Stimulated activated CD8-positive, alpha-beta memory T cell treated with anti-CD3 and anti-CD28 coated beads, Interleukin-15, amount 100 ng/mL, for 24 hours (primary cell): ENCODE measurements around the gene UBE2I.

ENCODE experiments used
- DNase-seq: peaks from one replicate; pipeline ENCODE4 v3.0.0-alpha.2; 2020; ENCODE audit warnings: low read depth

Gene UBE2I

DNA sequence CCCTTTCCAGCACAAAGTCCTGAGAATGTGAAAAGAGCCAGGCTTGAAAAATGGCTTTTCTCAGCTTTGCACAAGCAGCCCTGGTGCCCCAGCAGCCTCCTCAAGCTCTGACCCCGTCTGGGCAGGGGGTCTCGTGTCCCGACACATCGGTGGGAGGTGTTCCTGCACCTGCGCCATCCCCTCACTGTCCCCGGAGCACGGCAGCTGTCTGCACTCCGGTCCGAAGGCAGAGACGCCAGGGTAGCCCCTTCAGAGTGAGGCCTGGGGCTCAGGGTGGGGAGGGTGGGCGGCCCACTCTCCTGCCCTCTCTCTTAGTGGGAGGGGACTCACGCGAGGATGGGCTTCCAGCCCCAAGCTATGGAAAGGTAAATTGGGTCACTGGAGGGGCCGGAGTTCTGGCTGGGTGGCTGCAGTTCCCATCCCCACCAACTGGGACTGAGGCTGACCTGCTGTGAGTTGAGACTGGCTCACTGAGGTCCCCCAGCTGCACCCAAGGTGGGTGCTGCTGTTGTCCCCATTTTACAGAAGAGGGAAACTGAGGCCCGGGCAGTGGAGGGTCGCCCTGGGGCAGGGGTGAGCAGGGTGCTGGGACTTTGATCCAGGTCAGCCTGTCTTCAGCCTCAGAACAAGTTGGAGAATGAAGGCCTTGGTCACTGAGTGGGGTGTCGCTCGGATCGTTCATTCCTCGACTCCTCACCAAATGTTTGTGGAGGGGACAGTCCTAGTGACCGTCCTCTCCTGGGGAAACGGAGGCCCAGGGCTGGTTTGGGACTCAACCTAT lies 21.7 kb downstream of the UBE2I start:
- DNase-seq = no peak

DNA sequence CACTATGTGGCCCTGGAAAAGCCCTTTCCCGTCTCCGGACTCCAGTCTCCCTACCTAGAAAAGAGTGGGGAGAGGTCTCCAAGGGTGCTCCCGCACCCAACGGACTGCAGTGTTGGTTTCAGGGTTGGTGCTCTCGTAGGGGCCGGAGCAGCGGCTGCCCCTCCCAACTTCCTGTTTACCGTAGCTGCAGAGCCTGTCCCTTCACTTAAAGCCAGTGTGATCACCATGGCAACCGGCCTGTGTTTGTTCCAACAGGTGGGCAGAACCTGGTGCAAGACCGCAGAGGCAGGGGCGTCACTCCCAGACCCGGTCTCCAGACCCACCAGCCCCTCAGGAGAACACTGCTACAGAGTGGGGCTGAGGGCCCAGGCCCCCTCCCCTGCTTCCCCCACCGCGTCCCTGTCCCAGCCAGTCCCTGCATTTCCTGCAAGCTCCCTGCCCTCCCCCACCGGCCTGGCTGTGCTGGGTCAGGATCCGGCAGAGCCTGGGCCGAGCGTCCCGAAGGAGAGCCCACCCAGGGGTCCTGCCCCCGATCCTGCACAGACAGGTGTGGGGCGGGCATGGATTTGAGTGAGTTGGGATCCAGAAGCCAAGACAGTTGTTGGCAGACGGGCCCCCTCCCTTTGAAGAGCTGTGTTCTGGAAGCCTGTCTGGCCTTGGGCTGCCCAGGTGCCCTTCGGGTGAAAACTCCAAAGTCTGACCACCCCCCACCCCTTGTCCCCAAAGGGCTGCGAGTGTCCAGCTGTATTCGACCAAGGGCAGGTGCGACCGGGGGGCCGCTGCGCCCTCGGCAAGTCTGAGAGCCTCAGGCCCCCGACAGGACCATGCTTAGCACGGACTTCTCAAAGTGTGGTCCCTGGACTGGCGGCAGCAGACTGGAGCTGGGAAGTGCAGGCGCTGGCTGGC lies 22.5 kb downstream of the UBE2I start:
- no peak for DNase-seq

DNA sequence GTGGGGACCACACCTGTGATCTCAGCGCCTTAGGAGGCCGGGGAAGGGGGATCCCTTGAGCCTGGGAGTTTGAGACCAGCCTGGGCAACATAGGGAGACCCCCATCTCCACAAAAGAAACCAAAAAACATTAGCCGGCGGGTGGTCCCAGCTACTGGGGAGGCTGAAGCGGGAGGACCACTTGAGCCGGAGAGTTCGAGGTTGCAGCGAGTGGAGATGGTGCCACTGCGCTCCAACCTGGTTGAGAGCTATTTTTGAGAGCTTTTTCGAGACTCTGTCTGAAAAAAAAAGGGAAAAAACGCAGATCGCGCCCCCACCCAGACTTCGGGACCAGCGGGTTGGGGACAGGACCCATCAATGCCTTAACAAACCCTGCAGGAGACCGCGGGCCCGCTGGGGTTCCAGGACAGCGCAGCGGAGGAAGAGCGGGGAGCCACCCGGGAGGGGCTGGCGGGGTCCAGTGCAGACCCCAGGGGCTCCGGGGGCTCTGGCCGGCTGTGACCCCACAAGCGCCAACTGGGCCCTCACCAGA lies 23.2 kb downstream of the UBE2I start:
- no peak for DNase-seq

DNA sequence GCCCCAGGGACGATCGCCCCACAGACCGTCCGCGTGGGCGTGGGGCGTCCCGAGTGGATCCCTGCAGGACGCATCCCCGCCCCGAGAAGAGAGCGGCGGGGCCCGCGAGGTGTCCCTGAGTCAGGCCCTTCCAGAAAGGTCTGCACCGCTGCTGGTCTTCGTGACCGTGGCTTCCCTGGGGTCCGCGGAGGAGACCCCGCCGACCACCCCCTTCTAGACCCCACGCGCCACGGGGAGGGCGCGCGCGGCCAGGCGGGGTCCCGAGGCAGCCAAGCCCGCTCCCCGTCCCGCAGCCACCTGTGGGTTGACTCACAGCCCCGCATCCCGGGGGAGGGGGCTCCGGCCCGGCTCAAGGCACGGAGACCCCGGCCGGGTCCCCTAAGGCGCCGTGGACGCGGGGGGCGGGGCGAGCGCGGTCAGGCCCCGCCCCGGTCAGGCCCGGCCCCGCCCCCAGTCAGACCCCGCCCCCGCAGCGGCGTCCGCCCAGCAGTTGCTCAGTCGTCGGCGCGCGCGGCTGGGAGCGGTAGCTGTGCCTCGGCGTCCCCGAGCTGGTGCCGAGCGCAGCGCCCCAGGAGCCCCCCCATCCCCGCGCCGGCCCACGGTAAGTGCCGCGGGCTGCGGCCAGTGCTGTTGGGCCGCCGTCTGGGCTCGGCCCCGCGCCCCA lies 23.8 kb downstream of the UBE2I start, which contains the start of gene BAIAP3:
TSS of gene BAIAP3 (plus strand) at position 497 of the 664 bp plus-strand sequence. CDS start 4,905 bp downstream, outside the sequence.
- no peak for DNase-seq

DNA sequence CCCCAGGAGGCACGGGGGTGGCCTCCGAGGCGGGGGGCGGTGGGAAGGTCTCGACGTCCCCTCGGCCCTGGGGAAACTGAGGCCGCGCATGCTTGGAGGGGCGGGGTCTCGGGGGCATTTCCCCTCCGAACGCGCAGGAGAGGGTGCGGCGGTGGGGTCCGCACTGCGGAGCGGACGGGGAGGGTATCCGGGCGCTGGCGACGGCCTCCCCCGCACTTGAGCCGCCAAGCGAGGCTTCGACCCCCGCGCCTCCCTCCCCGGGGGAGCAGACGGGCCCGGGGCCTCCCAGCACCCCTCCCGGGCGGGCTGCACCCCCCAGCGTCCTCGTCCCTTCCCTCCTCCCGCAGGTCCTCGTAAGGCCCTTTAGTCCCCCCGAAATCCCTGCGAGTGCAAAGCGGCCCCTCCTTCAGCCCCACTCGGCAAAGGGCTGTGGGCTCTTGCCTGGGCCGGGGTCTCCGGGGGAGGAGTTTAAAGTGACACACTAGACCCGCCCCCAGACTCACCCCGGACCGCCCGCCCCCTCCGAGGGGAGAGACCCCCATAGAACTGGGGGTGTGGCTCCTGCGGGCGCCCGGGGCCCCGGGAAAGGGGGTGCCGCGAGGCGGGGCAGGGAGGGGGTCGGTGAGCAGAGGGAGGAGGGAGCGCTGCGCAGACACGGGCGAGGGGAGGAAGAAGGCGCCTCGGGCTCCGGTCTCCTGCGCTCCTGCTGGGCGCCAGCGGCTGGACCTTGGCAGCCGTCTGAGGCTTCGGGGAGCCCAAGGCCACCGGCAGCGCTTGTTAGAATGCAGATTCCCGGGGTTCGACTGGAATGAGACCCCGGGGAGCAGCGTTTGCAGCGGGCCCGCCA lies 24.6 kb downstream of the UBE2I start:
- no peak for DNase-seq

DNA sequence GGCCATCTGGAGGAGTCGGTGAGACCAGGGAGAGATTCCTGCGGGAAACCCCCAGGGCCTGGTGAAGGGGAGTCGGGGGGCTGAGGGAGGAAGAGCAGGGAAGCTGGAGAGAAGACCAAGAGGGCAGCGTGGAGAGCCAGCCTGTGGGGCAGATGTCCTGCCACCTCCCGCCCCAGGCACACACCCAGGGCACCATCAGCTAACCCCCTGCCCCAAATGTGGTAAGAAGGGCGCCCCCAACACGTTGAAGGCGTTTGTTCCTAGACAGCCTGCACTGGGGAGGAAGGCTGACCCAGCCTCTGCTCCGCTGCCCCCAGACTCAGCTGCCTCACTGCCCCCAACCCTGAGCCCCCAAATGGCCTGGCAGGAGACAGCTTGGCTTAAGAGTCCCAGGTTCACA lies 25.3 kb downstream of the UBE2I start:
- no peak for DNase-seq

DNA sequence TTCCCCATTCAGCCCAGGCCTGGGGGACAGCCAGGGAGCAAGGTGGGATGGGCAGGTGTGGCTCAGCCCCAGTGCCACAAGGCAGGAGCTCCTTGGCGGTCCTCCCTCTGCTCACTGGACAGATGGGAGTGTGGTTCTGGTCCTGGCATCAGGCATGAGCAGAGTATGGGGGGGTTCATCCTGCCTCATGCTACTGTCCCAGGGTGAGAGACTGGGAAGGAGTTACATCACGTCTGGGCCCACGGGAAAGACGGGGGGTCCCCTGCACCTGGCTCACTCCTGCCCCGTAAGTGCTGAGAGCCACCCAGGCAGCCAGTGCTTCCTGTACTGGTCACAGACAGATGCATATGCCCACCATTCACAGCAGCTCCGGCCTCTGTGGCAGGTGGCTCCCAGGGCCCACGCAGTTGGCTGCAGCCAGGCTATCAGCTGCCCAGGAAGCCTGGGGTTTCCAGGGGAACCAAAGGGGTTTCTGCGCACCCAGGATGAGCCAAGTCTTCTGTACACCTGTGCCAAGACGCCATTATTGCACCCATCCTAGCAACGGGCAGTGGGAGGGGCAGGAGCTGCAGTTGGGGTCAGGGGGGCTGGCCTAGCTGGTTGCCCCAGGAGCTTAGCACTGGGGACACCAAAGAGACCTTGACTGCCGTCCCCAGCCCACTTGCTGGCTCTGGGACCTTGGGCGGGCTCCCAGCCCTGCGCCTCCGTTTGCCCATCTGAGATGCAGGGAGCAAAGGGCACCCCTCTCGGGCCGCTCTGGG lies 26.0 kb downstream of the UBE2I start:
- no peak for DNase-seq

DNA sequence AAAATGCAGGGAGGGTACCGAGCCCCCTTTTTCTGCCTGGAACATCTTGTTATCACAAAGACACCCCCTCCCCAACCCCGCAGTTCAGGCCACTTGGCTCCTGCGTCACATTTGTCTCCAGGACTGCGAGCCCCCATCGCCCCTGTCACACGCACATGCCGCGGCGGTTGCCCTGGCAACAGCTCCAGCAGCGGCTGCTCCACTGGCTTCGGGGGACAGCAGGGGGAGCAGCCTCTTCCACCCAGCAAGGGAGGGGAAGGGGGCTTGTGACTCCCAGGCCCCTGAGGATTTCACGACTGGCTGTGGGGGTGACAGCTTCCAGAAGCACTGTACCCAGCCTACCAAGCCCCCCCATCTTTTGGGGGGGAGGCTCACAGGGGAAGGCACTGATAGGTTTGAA lies 26.6 kb downstream of the UBE2I start:
- DNase-seq = no peak

DNA sequence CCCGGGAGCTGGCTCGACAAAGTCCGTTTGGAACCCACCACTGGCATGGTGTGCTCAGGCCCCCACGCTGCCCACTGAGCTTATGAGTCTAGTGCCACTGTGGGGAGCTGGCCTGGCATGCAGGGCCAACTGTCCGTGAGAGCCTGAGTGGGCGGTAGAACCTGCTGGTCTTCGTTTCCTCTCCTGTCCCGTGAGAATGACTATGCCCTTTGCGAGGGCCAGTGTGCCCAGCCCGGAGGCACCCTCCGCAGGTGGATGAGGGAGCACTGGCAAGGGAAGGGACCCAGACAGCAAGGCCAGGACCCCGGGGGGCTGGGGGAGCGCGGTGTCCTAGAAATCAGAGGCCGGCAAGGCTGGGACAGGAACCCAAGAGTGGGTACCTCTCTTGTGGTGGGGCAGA lies 27.2 kb downstream of the UBE2I start:
- no peak for DNase-seq

DNA sequence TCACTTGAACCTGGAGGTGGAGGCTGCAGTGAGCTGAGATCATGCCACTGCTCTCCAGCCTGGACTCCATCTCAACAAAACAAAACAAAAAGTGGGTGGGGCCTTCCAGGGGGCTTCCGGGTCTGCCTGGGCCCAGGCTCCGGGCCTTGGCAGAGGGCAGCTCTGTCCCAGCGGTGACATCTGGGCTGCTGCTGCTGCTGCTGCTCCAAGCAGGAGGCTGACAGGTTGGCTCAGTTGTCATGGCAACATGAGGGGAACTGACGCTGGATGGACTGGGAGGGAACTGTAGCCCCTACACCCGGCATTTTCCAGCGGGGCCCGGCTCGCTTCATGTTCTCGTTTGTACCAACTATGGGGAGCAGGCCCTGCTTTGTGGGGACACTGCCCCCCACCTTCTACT lies 28.1 kb downstream of the UBE2I start:
- DNase-seq = no peak

DNA sequence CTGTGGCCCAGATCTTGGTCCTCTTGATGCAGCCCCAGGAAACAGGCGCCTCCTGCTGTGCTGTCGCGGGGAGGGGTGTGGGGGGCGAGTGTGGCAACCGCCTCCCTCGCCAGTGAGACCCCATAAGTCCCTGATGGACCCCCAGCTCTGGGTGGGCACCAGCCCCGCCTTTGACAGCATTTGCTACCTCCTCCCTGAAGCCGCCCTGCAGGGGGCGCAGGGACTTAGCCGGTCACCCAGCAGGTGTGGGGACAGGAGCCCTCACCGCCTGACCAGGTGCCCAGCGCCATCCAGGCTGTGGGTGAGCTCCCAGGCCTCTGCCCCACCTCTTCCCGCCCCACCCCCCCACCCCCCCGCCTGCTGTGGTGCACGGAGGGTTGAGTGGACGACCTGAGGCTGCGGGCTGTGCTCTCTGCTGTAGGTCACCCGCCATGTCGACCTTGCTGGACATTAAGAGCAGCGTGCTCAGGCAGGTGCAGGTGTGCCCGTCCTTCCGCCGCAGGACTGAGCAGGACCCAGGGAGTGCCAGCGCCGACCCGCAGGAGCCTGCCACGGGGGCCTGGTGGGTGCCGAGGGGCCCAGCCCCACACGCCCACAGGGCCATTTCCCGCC lies 28.8 kb downstream of the UBE2I start:
- DNase-seq = no peak

DNA sequence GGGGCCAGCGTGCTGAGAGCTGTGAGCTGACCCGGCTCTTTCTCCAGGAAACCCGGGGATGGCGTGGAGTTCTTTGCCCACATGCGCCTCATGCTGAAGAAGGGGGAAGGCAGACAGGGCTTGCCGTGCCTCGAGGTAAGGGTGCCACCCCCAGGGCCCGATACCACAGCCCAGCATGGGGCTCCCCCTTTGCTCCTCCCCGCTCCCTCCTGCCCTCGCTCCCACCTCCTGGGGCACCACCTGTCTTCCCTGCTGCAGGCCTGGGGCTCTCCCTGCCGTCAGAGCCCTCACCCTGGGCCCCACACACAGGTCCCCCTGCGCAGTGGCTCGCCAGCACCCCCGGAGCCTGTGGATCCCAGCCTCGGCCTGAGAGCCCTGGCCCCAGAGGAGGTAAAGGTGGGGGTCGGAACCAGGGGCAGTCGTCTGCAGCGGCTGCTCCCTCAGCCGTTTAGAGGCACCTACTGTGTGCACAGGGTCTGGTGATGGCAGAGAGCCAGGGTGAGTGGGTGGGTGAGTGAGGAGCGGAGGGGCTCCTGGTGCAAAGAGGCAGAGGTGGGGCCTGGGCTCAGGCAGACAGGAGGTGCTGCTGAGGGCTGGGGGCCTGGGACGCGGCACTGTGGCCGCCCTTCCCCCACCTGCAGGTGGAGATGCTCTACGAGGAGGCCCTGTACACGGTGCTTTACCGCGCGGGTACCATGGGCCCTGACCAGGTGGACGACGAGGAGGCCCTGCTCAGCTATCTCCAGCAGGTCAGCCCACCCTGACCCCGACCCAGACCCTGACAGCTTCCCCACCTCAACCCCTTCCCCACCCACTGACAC lies 29.6 kb downstream of the UBE2I start:
- DNase-seq = no peak

DNA sequence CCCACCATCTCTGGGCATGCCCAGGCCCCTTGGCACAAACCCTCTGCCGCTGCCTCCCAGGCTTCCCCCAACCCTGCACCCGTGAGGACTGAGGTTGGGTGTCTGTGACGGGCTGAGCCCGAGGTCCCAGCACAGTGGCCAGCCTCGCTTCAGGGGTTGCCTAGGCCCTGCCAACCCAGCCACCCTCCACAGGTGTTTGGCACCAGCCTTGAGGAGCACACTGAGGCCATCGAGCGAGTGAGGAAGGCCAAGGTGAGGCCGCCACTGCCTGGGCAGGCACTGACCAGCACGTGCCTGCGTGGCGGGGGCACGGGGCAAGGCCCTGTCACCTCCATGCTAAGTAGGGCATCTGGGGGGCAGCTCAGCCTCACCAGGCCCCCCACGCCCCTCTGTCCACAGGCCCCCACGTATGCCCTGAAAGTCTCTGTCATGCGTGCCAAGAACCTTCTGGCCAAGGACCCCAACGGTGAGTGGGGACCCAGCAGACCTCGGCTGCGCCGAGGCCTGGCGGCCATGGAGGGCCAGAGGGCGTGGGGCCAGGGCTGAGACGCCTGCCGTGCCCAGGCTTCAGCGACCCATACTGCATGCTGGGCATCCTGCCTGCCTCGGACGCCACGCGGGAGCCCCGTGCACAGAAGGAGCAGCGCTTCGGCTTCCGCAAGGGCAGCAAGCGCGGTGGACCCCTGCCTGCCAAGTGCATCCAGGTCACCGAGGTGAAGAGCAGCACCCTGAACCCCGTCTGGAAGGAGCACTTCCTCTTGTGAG lies 31.5 kb downstream of the UBE2I start:
- DNase-seq = no peak

DNA sequence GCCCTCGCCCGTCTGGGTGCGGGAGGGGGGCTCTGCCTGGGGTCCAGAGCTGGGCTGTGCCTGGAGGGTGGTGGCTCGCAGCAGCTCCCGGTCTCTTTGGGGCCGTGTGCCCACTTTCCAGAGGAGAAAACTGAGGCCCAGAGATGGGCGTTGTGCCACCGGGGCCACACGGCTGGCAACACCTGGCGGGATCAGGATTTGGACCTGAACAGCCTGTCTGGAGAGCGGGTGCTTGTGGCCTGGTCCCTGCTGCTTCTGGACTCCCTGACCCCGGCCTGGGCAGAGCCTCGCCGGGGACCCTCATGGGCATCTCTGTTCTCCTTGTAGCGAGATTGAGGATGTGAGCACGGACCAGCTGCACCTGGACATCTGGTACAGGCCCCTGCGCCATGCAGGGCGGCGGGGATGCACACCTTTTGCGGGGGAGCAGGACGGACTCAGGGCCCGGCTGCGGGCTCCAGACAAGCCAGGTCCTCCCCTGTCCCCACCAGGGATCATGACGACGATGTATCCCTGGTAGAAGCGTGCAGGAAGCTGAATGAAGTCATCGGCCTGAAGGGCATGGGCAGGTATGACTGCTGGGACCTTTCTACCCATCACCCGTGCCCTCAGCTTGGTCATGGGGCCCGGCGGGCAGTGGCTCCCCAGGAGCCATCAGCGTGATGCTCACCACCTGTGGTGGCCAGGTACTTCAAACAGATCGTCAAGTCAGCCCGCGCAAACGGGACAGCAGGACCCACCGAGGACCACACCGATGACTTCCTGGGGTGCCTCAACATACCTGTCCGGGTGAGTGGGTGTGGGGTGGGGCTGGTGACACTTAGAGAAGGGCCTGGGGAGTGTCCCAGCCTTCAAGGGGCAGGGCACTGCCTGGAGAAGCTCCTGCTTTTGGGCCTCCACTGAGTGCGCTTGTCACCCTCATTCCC lies 32.3 kb downstream of the UBE2I start:
- DNase-seq = no peak

DNA sequence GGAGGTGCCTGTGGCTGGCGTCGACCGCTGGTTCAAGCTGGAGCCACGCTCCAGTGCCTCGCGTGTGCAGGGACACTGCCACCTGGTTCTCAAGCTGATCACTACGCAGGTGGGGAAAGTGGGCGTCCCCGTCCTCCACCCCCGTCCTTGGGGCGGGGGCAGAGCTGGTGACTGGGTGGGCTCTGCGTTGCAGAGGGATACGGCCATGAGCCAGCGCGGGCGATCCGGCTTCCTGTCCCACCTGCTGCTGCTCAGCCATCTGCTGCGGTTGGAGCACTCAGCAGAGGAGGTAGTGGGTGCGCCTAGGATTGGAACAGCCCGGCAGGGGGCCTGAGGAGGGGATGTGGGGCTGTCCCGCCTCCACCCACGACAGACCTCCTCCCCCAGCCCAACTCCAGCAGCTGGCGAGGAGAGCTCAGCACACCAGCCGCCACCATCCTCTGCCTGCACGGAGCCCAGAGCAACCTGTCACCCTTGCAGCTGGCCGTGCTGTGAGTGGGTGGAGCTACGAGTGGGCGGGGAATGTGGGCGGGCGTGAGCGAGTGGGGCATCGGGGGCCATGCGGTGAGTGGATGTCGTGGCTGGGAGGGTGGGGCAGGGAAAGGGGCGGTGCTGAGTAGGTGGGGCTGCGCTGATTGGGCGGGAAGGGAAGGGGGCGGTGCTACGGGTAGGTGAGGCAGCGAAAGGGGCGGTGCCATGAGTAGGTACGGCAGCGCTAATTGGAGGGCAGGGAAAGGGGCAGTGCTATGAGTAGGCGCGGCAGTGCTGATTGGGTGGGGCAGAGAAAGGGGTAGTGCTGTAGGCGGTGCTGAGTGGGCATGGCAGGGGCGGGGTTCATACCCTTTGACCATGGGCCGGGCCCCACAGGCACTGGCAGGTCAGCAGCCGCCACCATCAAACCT lies 33.3 kb downstream of the UBE2I start:
- DNase-seq = peak; percentile 78
